Stomach (tissue), 4 donors: ENCODE results near the gene CLCN1.

Source experiments
- EP300 ChIP-seq: sonication (generic); formaldehyde crosslinking; IDR thresholded peaks from one replicate; pipeline ENCODE4 v1.6.1; 2017; ENCODE audit warnings: antibody characterized with exemption
- POLR2AphosphoS5 ChIP-seq, 3 donors: sonication (generic); formaldehyde crosslinking; IDR thresholded peaks; one replicate each; pipeline ENCODE4 v1.6.1; 2016; ENCODE audit warnings: antibody characterized with exemption in 3 of 3
- TF ChIP-seq, protein P1 (sequence below), 7 experiments: fragments of 450-650 bp in 4 of 7; fragments of 200-600 bp in 3 of 7; sonication (generic) in 3 of 7; IDR thresholded peaks; one replicate each; pipeline ENCODE4 v1.5.1; 2016 to 2019; ENCODE audit warnings: antibody characterized with exemption in 7 of 7, control low read depth in 2 of 7, mild to moderate bottlenecking in 1 of 7

DNA sequence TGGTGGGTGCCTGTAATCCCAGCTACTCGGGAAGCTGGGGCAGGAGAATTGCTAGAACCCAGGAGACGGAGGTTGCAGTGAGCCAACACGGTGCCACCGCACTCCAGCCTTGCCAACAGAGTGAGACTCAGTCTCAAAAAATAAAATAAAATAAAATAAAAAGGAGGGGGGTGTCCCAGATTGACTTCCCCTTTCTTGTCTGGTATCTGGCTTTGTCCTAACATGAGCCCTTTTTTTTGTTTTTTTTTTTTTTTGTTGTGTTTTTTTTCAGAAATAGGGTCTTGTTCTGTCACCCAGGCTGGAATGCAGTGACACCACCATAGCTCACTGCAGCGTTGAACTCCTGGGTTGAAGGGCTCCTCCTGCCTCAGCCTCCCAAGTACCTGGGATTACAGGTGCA lies 23.0 kb upstream of the CLCN1 start:
- TF ChIP-seq, protein P1, sequence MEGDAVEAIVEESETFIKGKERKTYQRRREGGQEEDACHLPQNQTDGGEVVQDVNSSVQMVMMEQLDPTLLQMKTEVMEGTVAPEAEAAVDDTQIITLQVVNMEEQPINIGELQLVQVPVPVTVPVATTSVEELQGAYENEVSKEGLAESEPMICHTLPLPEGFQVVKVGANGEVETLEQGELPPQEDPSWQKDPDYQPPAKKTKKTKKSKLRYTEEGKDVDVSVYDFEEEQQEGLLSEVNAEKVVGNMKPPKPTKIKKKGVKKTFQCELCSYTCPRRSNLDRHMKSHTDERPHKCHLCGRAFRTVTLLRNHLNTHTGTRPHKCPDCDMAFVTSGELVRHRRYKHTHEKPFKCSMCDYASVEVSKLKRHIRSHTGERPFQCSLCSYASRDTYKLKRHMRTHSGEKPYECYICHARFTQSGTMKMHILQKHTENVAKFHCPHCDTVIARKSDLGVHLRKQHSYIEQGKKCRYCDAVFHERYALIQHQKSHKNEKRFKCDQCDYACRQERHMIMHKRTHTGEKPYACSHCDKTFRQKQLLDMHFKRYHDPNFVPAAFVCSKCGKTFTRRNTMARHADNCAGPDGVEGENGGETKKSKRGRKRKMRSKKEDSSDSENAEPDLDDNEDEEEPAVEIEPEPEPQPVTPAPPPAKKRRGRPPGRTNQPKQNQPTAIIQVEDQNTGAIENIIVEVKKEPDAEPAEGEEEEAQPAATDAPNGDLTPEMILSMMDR (IDR thresholded peaks at IDR 0.05) = no peak
- TF ChIP-seq EP300 = no peak
- no peak for TF ChIP-seq POLR2AphosphoS5 (IDR thresholded peaks at IDR 0.05)
